Fibroblast of skin of left biceps (primary cell): ENCODE measurements around the gene SMIM45.

Experiments
- DNase-seq, 2 experiments: peaks; one replicate each; pipeline ENCODE4 v3.0.0-alpha.2; 2013; ENCODE audit warnings: low read depth in 2 of 2

SMIM45 gene

DNA sequence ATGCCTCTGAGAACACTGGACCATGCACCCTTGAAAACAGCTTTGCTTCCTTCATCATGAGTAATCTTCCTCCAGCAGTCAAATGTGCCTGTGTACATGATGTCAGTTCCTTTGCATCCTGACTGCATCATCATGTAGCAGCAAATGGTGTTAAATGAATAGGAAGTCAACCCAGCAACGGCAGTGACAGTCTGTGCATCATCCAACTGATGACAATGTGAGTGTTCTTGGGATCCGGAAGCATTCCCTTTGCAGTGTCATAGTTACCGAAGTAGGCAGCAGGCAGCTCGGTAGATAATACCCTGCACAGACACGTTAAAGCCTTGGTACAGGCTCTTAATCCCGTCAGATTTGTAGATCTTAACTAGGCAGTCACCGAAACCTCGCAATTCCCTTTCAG, 49.2 kb downstream of the SMIM45 start:
- DNase-seq: no peak

- no peak for DNase-seq
Measured at GRCh38 chr22:42001706-42002105, 49.8 kb downstream of the SMIM45 start.

GRCh38 chr22:42007922-42008321, 56.0 kb downstream of the SMIM45 start:
- no peak for DNase-seq
